Peyer's patch (tissue), 4 donors: ENCODE results near the gene MMAB.

Experiments
- CTCF ChIP-seq, 6 experiments: fragments of 450-650 bp in 4 of 6; fragments of 200-600 bp in 2 of 6; sonication (generic) in 1 of 6; IDR thresholded peaks; one replicate each; pipeline ENCODE4 v1.5.1; 2017 to 2019; ENCODE audit warnings: antibody characterized with exemption in 6 of 6, mild to moderate bottlenecking in 3 of 6, moderate library complexity in 1 of 6
- POLR2A ChIP-seq, 2 donors: fragments of 450-650 bp; IDR thresholded peaks; one replicate each; pipeline ENCODE4 v1.5.1; 2017; ENCODE audit warnings: antibody characterized with exemption in 2 of 2, mild to moderate bottlenecking in 2 of 2, moderate library complexity in 2 of 2

DNA sequence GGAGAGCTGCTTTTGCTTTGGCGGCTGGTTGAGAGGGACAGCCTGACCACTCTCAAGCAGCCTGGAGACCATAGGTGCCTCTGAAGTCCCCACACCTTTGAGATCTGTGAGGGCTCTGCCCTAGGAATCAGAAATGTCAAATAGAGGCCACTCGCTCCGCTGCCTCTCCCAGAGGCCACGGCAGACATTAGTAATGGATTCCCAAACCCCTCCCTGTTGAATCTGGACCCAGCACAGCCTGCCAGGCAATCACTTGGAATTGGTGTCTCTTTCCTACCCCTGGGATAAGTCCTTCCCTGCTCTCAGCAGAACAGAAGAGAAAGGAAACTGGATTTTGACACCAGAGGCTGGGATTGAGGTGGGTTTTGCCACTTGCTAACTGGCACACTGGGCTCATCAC, 25.0 kb downstream of the MMAB start:
- TF ChIP-seq CTCF (IDR thresholded peaks at IDR 0.05) = no peak
- TF ChIP-seq POLR2A (IDR thresholded peaks at IDR 0.05) = no peak
